Measurements from ENCODE around the gene SF3B3.

DNA sequence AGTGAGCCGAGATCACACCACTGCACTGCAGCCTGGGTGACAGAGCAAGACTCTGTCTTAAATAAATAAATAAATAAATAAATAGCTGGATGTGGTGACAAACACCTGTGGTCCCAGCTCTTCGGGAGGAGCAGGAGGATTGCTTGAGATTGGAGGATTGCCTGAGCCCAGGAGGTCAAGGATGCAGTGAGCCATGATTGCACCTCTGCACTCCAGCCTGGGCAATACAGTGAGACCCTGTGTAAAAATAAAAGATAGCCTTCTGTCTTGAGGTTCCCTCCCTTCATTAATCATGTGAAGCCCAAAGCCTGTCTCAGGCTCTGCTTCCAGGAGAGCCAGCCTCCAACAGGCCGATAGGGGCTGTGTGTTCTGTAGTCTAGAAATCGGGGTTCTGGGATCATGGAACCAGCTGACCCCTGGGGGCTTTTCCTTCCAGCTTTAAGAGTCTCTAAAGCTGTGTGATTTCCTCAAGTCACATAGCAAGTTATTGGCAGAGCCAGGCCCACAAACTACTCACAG is 88.2 kb downstream of the SF3B3 start:
- TF ChIP-seq USF2 (IDR thresholded peaks at IDR 0.05; ENCODE audit: borderline replicate concordance, low read depth, low read length) (no peak), TEAD4 (IDR thresholded peaks at IDR 0.05; ENCODE audit: borderline replicate concordance, insufficient read depth) (no peak), SIN3A (IDR thresholded peaks at IDR 0.05; ENCODE audit: borderline replicate concordance, low read depth, low read length) (no peak), CTCF (IDR thresholded peaks at IDR 0.05) (no peak), JUND (IDR thresholded peaks at IDR 0.05) (no peak)

Data from SK-N-SH (cell line).